Stimulated activated CD4-positive, alpha-beta T cell treated with anti-CD3 and anti-CD28 coated beads, Interleukin-1b, Interleukin-23, amount 100 ng/mL, for 1 hour (primary cell): ENCODE results near the gene SIK1.
"Not testable (repeated sequence)": the region's sequence is repeated elsewhere in the genome, so short reads cannot be mapped to it uniquely, and the experiment has no call there.

Experiments used
- DNase-seq, 2 donors: peaks; one replicate each; pipeline ENCODE4 v3.0.0-alpha.2; 2020; ENCODE audit warnings: low read depth in 2 of 2

SIK1 gene

DNA sequence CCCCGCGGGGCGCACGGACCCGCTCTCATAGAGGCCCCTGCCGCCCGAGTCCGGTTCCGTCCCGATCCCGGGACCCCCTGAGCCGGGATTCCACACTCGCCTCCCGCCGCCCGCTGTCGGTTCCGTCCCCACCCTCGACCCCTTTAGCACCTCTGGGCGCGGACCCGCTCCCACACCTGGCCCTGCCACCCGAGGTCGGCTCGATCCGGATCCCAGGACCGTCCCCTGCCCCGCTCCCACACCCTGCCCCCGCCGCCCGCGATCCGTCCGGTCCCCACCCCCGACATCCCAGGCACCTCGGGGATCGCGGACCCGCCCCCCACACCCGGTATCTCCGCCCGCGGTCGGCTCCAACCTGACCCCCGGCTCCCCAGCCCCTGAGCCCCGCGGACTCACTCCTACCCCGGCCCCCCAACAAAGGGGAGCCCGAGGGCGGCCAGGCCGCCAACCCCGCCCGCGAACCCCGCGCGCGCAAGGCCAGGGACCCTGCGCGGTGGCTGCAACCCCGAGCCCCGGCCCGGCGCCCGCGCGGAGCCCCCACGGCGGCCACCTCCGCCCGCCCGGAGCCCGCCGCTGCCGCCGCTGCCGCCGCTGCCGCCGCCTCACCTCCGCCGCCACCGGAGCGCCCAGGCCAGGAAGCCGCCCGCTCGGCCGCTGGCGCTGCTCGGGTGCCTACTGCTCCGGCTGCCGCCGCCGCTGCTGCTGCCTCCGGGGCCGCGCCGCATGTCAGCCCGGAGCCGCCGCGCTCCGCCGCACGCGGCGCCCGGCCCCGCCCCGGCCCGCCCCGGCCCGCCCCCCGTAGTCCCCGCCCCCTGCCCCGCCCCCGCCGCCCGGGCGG is at the start of gene SIK1:
TSS of gene SIK1 (minus strand) at position 728 of the 838 bp plus-strand sequence. CDS start 953 bp downstream, outside the sequence.
- DNase-seq: not testable (repeated sequence)

GRCh38 chr21:43471597-43472242 is 44.8 kb upstream of the SIK1 start:
- not testable (repeated sequence) for DNase-seq

DNA sequence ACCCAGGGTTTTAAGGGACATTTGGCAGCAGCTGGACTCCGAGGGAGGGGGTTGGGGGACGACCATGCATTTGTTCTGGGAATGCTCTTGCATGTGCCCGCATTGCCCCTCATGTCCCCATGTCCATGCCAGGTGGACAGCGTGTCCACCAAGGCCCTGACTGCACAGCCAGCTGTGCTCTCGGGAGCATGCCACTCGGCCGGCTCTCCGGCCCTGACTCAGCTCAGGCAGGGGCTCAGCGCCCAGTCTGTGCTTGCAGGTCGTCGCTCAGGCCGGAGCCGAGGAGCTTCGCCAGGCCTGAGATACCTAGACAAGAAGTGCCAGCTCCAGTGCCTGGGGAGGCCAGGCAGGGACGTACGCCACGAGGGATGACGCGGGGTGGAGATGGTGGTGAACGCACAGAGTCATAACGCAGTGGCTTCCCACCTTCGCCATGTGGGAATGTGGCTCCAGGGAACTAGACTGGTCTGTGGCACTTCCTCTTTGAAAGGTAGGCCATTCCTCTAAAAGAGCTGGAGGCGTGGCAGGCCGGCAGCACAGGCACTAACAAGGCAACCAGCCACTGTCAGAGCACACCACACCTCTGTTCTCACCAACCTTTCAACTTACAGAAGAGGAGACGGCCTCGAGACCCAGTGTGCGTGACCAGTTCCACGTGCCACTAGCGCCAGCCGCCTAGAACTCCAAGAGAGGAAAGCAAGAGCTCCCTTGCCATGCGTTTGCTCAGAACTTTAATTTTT is 43.0 kb upstream of the SIK1 start:
- not testable (repeated sequence) for DNase-seq

DNA sequence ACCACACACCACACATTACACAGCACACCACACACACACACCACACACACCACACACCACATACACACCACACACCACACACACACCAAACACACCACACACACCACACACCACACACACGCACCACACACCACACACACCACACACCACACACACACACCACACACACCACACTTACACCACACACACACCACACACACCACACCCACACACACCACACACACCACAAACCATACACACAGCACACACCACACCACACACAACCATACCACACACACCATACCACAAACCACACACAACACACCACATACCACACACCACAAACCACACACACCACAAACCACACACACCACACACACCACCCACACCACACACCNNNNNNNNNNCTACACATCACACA is 40.9 kb upstream of the SIK1 start:
- DNase-seq: no peak

DNA sequence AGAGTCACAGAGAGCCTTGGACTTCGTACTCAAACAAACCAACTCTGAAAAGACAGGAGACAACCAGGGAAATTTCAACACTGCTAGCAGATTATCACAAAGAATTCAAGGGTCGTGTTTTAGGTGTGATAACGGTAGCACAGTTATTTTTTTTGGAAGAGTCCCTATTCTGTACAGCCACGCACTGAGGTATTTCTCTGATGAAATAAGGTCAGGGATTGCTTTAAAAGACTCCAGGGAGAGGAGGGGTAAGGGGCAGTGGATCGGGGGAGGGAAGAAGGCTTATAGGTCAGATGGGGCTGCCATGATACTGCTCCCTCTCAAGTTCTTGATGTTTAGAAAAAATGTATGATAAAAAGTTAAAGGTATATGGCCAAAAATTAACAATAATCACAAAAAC is 38.2 kb upstream of the SIK1 start:
- not testable (repeated sequence) for DNase-seq

DNA sequence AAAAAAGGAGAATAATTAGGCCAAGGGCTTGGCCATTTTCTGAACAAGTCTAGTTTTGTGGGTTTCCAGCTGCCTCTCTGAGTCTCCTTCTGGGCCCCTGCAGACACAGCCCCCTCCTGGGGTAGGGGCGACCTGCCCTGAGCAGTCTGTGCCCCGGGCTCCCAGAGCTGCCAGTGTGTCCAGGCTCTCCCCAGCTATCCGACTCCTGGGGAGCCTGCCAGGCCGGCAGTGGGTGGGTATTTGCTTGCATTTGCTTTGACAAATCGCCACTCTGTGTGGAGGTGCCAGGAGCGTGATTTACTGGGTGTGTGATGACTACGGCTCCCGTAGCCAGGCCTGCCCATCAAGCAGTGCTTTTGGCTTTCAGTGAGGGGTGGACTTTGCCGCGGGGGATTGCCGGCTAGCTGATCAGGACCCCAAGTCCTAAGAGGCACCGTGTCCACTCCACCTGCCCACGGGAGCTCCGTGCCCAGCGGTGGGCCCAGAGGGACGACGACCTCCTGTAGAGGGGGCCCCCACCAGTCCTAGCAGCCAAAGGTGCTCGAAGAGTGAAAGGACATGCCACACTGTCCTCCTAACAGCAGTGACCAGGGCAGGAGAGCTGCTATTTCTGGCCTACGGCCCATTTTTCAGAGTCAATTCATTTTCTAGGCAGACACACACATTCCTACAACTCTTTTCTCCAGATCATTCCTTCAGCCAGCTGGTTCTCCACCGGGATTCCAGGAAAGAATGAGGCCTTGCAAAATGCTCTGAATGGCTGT is 36.7 kb upstream of the SIK1 start:
- DNase-seq: not testable (repeated sequence)

GRCh38 chr21:43462932-43463331 is 36.0 kb upstream of the SIK1 start:
- DNase-seq: not testable (repeated sequence)

- DNase-seq: not testable (repeated sequence)
These were observed 33.5 kb upstream of the SIK1 start for GRCh38 chr21:43460475-43460874.

GRCh38 chr21:43458995-43459394 is 32.1 kb upstream of the SIK1 start:
- DNase-seq: not testable (repeated sequence)

GRCh38 chr21:43456616-43457314 is 29.8 kb upstream of the SIK1 start:
- not testable (repeated sequence) for DNase-seq

DNA sequence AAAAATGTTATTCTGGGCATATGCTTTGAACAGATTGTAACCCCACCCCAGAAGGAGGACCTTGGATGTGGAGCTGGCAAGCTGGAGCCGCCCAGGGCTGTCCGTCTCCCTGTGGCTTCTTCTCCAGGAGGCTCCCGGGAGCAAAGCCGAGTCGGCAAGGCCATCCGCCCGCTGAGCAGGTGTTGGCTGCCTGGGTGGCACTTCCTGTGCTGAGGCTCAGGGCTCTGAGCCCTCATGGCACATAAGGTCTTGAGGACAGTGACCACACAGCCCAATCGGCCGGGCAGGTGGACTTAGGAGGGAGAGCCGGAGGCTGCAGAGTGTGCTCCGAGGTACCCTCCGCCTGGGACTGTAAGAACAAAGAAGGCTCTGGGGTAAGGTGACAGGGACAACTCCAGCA is 28.8 kb upstream of the SIK1 start:
- DNase-seq: not testable (repeated sequence)

DNA sequence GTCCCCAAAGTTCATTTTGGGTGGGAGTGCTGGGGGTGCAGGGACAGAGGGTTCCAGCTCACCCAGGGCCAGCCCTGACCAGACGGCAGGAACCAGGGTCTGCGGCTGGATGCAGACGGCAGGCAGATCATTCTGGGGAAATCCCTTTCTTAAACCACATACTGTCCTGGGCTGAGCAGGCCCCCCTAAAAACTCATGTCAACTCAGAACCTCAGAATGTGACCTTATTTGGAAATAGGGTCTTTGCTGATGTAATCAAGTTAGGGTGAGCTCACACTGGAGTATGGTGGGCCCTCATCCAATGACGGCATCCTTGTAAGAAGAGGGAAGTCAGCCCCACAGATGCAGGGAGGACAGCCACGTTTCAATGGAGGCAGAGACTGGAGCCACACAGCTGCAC is 27.2 kb upstream of the SIK1 start:
- not testable (repeated sequence) for DNase-seq

- not testable (repeated sequence) for DNase-seq
These were observed 24.9 kb upstream of the SIK1 start for GRCh38 chr21:43451850-43452249.

- not testable (repeated sequence) for DNase-seq
These were observed 23.4 kb upstream of the SIK1 start for GRCh38 chr21:43450287-43450686.

DNA sequence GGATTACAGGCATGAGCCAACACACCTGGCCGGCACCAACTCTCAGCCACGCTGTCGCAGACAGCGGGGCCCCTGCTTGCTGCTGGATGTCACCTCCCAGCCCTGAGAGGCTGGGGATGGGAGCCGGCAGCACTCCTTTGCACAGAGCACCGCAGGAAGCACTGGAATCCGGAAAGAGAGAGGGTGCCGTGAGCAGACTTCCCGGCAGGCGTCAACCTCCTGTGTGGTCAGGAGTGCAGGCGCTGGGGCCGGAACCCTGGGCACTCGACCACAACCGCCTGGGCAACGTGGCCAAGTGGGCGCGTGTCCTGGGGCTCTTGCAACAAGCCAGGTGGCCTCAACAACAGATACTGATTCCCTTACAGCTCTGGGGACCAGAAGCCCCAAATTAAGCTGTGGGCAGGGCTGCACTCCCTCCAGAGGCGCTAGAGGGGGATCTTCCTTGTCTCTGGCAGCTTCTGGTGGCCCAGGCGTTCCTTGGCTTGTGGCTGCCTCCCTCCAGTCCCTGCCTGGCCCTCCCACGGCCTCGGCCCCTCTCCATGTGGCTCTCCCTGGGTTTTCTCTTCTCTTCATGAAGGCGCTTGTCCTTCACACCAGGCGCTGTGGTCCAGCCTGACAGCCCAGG is 20.5 kb upstream of the SIK1 start:
- DNase-seq: not testable (repeated sequence)

- not testable (repeated sequence) for DNase-seq
These were observed 19.5 kb upstream of the SIK1 start for GRCh38 chr21:43446277-43446932.

DNA sequence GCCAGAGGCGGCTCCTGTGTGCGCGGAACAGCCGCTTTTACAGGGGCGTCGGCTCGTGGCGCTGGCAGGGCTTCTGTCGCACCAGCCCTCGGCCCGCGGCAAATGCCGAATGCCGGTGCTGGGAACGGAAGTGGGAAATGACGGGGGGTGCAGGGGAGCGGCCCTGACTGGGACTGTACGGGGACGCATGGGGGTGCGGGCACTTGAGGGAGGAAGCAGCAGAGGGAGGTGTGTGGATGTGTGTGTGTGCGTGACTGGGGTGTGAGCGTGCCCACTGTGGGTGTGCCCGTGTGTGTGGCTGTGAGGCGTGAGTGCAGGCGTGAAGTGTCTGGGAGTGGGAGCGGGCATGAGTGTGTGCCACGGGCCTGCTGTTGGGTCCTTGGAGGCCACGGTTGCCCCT is 17.6 kb upstream of the SIK1 start:
- not testable (repeated sequence) for DNase-seq

GRCh38 chr21:43442571-43442970 is 15.6 kb upstream of the SIK1 start:
- DNase-seq: not testable (repeated sequence)

GRCh38 chr21:43440835-43441727 is 14.2 kb upstream of the SIK1 start:
- not testable (repeated sequence) for DNase-seq
